SK-N-DZ (cell line): Measurements from ENCODE around the gene ZNF747.

ENCODE experiments used
- DNase-seq: peaks from one replicate; pipeline ENCODE4 v3.0.0-alpha.2; 2015; ENCODE audit warnings: low spot score

Gene ZNF747

GRCh38 chr16:30519120-30520049 is 15.3 kb downstream of the ZNF747 start:
- no peak for DNase-seq

GRCh38 chr16:30518552-30518951 is 16.1 kb downstream of the ZNF747 start:
- DNase-seq, result no peak

- DNase-seq, result no peak
Observed at GRCh38 chr16:30515275-30515674, 19.4 kb downstream of the ZNF747 start.

GRCh38 chr16:30511509-30511908 is 23.1 kb downstream of the ZNF747 start:
- no peak for DNase-seq

GRCh38 chr16:30510376-30510938 is 24.2 kb downstream of the ZNF747 start:
- DNase-seq, result no peak

- DNase-seq, result no peak
Observed at GRCh38 chr16:30509081-30509765, 25.4 kb downstream of the ZNF747 start.

GRCh38 chr16:30503403-30504296 is 31.0 kb downstream of the ZNF747 start:
- DNase-seq, result no peak

GRCh38 chr16:30499284-30499683 is 35.4 kb downstream of the ZNF747 start:
- peak; percentile 61 for DNase-seq

GRCh38 chr16:30494709-30495108 is 39.9 kb downstream of the ZNF747 start:
- DNase-seq, result no peak

GRCh38 chr16:30493941-30494488 is 40.6 kb downstream of the ZNF747 start:
- no peak for DNase-seq

GRCh38 chr16:30491744-30492308 is 42.8 kb downstream of the ZNF747 start:
- DNase-seq, result no peak

GRCh38 chr16:30491229-30491628 is 43.4 kb downstream of the ZNF747 start:
- no peak for DNase-seq

- DNase-seq, result no peak
Observed at GRCh38 chr16:30490210-30490609, 44.4 kb downstream of the ZNF747 start.

- DNase-seq, result no peak
Observed at GRCh38 chr16:30488764-30489605, 45.7 kb downstream of the ZNF747 start.

GRCh38 chr16:30485818-30486436 is 48.7 kb downstream of the ZNF747 start:
- DNase-seq, result no peak

GRCh38 chr16:30484887-30485286 is 49.8 kb downstream of the ZNF747 start:
- no peak for DNase-seq

GRCh38 chr16:30482366-30482765 is 52.3 kb downstream of the ZNF747 start:
- DNase-seq, result no peak

- DNase-seq, result no peak
Observed at GRCh38 chr16:30481381-30481780, 53.3 kb downstream of the ZNF747 start.
